ENCODE results near the gene ST3GAL3. TPM values are rescaled to one million over a fixed set of nuclear protein-coding genes. Genes with fewer than 3 reads are reported as not detected.

Gene ST3GAL3
- total RNA-seq, 2 donors from 2014 or later, result 26.3 to 36.0 TPM

GRCh38 chr1:43688109-43688387 is 19.3 kb upstream of the ST3GAL3 start:
- H3K9me3 ChIP-seq, result no peaks in the 10 kb centered on the region
- H3K27ac ChIP-seq, result no peak overlapping the region
- peaks cover 79% of the 10 kb centered on the region for H3K36me3 ChIP-seq

GRCh38 chr1:43688594-43689000 is 18.7 kb upstream of the ST3GAL3 start:
- no peak for ATAC-seq (ENCODE audit: insufficient number of reproducible peaks, low FRiP score, low read depth)
- no peaks in the 10 kb centered on the region for H3K9me3 ChIP-seq
- peaks cover 80% of the 10 kb centered on the region for H3K36me3 ChIP-seq
- H3K27me3 ChIP-seq (replicated peaks; ENCODE audit: insufficient read depth), result no peaks in the 10 kb centered on the region
- H3K4me3 ChIP-seq, result no peak overlapping the region
- H3K4me1 ChIP-seq (ENCODE audit: control insufficient read depth in 1 of 2, low read depth in 2 of 2), result peaks cover 0 to 6% of the 10 kb centered on the region in 2 donors
- no peak for DNase-seq (ENCODE audit: low spot score)
- no peak for TF ChIP-seq CTCF (IDR thresholded peaks at IDR 0.05)
- H3K27ac ChIP-seq, result no peak overlapping the region

More at GRCh38 chr1:43688109-43688387, 19.3 kb upstream of the ST3GAL3 start:
- Histone ChIP-seq H3K27me3 (replicated peaks; ENCODE audit: insufficient read depth) (no peaks in the 10 kb centered on the region), H3K4me1 (ENCODE audit: control insufficient read depth in 1 of 2, low read depth in 2 of 2) (peaks cover 0 to 6% of the 10 kb centered on the region in 2 donors), H3K4me3 (no peak overlapping the region)
- TF ChIP-seq CTCF (IDR thresholded peaks at IDR 0.05), result no peak
- ATAC-seq (ENCODE audit: insufficient number of reproducible peaks, low FRiP score, low read depth), result no peak
- no peak for DNase-seq (ENCODE audit: low spot score)

GRCh38 chr1:43689289-43689688 is 18.0 kb upstream of the ST3GAL3 start:
- no peak overlapping the region for H3K4me3 ChIP-seq
- H3K27me3 ChIP-seq (replicated peaks; ENCODE audit: insufficient read depth), result no peaks in the 10 kb centered on the region
- H3K9me3 ChIP-seq, result no peaks in the 10 kb centered on the region
- ATAC-seq (ENCODE audit: insufficient number of reproducible peaks, low FRiP score, low read depth), result no peak
- no peak for TF ChIP-seq CTCF (IDR thresholded peaks at IDR 0.05)
- H3K27ac ChIP-seq, result no peak overlapping the region
- H3K4me1 ChIP-seq (ENCODE audit: control insufficient read depth in 1 of 2, low read depth in 2 of 2), result peaks cover 0 to 6% of the 10 kb centered on the region in 2 donors
- peaks cover 80% of the 10 kb centered on the region for H3K36me3 ChIP-seq
- no peak for DNase-seq (ENCODE audit: low spot score)

GRCh38 chr1:43691871-43692815 is 15.2 kb upstream of the ST3GAL3 start:
- H3K4me1 ChIP-seq (ENCODE audit: control insufficient read depth in 1 of 2, low read depth in 2 of 2), result peaks cover 0 to 2% of the 10 kb centered on the region in 2 donors
- no peaks in the 10 kb centered on the region for H3K27me3 ChIP-seq (replicated peaks; ENCODE audit: insufficient read depth)
- H3K27ac ChIP-seq, result no peak overlapping the region
- TF ChIP-seq CTCF (IDR thresholded peaks at IDR 0.05), result no peak
- no peak for ATAC-seq (ENCODE audit: insufficient number of reproducible peaks, low FRiP score, low read depth)
- H3K9me3 ChIP-seq, result no peaks in the 10 kb centered on the region
- no peak overlapping the region for H3K4me3 ChIP-seq
- DNase-seq (ENCODE audit: low spot score), result no peak
- peaks cover 94% of the 10 kb centered on the region for H3K36me3 ChIP-seq

- Histone ChIP-seq H3K36me3 (peaks cover 95% of the 10 kb centered on the region), H3K4me1 (ENCODE audit: control insufficient read depth in 1 of 2, low read depth in 2 of 2) (no peaks in the 10 kb centered on the region), H3K27me3 (replicated peaks; ENCODE audit: insufficient read depth) (no peaks in the 10 kb centered on the region), H3K4me3 (no peak overlapping the region), H3K9me3 (no peaks in the 10 kb centered on the region), H3K27ac (no peak overlapping the region)
- DNase-seq (ENCODE audit: low spot score) (no peak), ATAC-seq (ENCODE audit: insufficient number of reproducible peaks, low FRiP score, low read depth) (no peak)
- no peak for TF ChIP-seq CTCF (IDR thresholded peaks at IDR 0.05)
These were observed 14.0 kb upstream of the ST3GAL3 start for GRCh38 chr1:43693371-43693770.

Data from thoracic aorta (tissue), 2 donors.